Measurements from ENCODE around the gene TMEM63B. TPM values are rescaled to one million over a fixed set of nuclear protein-coding genes. Genes with fewer than 3 reads are reported as not detected.

The TMEM63B gene
- total and polyA plus RNA-seq, 9 of the 15 experiments (the other 6 are each of a cell fraction or from before 2014, with no cell fraction given) = 0.14 to 39.4 (median 14.4) TPM

DNA sequence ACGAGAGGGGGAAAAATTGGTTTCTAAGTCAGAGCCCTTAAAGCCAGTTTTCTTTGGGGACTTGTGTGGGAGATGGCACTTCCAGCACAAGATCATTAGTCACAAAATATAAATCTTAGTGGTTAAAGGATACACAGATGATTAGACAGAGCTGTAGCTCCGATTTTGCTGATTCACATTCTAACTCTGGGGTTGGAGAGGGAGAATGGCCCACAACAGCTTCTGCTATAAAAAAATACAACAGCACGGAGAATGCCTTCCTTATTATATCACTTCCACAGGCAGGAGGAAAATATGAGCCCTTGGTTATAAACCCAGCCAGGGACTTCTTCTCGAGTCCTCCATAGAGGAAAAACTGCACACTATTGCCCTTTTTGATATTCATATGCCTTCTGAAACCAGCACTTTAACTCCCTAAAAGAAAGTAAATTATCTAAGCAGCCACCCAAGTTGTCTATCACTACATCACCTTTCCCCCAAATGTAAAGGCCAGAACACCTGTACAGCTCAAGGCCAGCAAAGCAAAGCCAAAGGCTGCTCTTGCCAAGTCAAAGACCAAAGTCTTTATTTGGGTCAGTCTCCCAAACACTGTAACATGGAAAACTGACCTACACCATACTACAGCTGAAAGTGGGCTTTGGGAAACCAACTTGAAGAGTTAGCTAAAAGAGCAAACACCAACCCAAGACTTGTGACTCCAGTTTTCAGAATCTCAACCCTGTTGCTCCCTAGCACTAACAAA is 10.5 kb upstream of the TMEM63B start:
- ChIA-PET POLR2A (interaction anchor here (0.7 to 2.0 kb wide), 10 partner anchors 7 to 146 kb away, joined by 3 to 6 read pairs (median 4); partner anchors contain the start of gene HSP90AB1), CTCF (ENCODE audit: low intra/inter-chr PET ratio) (no interaction called here)
- H3K36me3 ChIP-seq (ENCODE audit: control insufficient read depth, insufficient read depth, low read length) = peaks cover 86% of the 10 kb centered on the region
- H3K4me2 ChIP-seq (ENCODE audit: insufficient read depth, low read length) = no peak overlapping the region
- in situ Hi-C loops (cut with MboI) = no loop called here
- peaks cover 80% of the 10 kb centered on the region for H3K79me2 ChIP-seq (ENCODE audit: control insufficient read depth, insufficient read depth, low read length)
- FAIRE-seq (no peak), ATAC-seq (0 out of 3 replicates have a peak, but pooled peaks have one; percentile 8), DNase-seq (ENCODE audit: extremely low read depth in 1 of 4, low spot score in 3 of 4) (peak in 1 of 4 experiments; percentile 27)
- H3K9me3 ChIP-seq (replicated peaks; ENCODE audit: control insufficient read depth, insufficient read depth, low read depth, low read length) = no peaks in the 10 kb centered on the region
- peaks cover 52% of the 10 kb centered on the region for H4K20me1 ChIP-seq (replicated peaks; ENCODE audit: control insufficient read depth, insufficient read depth, low read length)
- H3K9ac ChIP-seq (ENCODE audit: insufficient read depth in 1 of 2, low read depth in 2 of 2, low read length in 2 of 2) = peak overlapping the region; percentile 11 to 27; a peak in 1 of 4 replicates
- H3K9me1 ChIP-seq (ENCODE audit: control insufficient read depth, insufficient read depth, low read length) = peaks cover 8% of the 10 kb centered on the region
- no peak overlapping the region for H2AFZ ChIP-seq (ENCODE audit: low read depth, low read length)
- H3K4me3 ChIP-seq = no peak overlapping the region
- peak overlapping the region; percentile 19; the same call in 2 of the 3 replicates for H3K27ac ChIP-seq (ENCODE audit: extremely low read depth, low read depth, low read length)
- no TSS peak for BruUV-seq (replicated peaks)
- intact Hi-C loops (cut with micrococcal nuclease) = loop anchor here (5.0 kb wide), 1 partner anchor 35 kb away; no protein-coding TSS in a partner anchor
- no peaks in the 10 kb centered on the region for H3K27me3 ChIP-seq (ENCODE audit: control insufficient read depth in 2 of 2, insufficient read depth in 2 of 2, low read length in 2 of 2)
- H3K4me1 ChIP-seq (replicated peaks in 1 of 2; ENCODE audit: control insufficient read depth in 2 of 2, insufficient read depth in 2 of 2, low read length in 2 of 2) = peaks cover 33 to 54% of the 10 kb centered on the region in 2 experiments
- WGBS (ENCODE audit: insufficient coverage, low coverage, missing lambda C conversion rate) = 43% methylated on average over 4 of the region's 4 CpGs
- no peak for TF ChIP-seq MED1 (CRISPR knock-in tag; IDR thresholded peaks at IDR 0.05; ENCODE audit: borderline replicate concordance)
- TF ChIP-seq ETV1 (tag; conservative IDR thresholded peaks at IDR 0.05; ENCODE audit: low read depth) = no peak
- 0 out of 2 replicates have a peak, but pooled peaks have one; percentile 42 for TF ChIP-seq SMARCA4 (IDR thresholded peaks at IDR 0.05)
- TF ChIP-seq, protein P1, sequence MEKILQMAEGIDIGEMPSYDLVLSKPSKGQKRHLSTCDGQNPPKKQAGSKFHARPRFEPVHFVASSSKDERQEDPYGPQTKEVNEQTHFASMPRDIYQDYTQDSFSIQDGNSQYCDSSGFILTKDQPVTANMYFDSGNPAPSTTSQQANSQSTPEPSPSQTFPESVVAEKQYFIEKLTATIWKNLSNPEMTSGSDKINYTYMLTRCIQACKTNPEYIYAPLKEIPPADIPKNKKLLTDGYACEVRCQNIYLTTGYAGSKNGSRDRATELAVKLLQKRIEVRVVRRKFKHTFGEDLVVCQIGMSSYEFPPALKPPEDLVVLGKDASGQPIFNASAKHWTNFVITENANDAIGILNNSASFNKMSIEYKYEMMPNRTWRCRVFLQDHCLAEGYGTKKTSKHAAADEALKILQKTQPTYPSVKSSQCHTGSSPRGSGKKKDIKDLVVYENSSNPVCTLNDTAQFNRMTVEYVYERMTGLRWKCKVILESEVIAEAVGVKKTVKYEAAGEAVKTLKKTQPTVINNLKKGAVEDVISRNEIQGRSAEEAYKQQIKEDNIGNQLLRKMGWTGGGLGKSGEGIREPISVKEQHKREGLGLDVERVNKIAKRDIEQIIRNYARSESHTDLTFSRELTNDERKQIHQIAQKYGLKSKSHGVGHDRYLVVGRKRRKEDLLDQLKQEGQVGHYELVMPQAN (IDR thresholded peaks at IDR 0.05; ENCODE audit: borderline replicate concordance) = no peak
- TF ChIP-seq NFE2 (IDR thresholded peaks at IDR 0.05; ENCODE audit: low read depth) = peak; percentile 85
- peak; percentile 83 for TF ChIP-seq C11orf30 (IDR thresholded peaks at IDR 0.05; ENCODE audit: low read depth)
- TF ChIP-seq, protein P2, sequence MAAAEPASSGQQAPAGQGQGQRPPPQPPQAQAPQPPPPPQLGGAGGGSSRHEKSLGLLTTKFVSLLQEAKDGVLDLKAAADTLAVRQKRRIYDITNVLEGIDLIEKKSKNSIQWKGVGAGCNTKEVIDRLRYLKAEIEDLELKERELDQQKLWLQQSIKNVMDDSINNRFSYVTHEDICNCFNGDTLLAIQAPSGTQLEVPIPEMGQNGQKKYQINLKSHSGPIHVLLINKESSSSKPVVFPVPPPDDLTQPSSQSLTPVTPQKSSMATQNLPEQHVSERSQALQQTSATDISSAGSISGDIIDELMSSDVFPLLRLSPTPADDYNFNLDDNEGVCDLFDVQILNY (CRISPR knock-in tag; IDR thresholded peaks at IDR 0.05) = no peak
- TF ChIP-seq ZBTB7A (IDR thresholded peaks at IDR 0.05; ENCODE audit: borderline replicate concordance, control insufficient read depth, low read depth, low read length) = no peak
- TF ChIP-seq, protein P3, sequence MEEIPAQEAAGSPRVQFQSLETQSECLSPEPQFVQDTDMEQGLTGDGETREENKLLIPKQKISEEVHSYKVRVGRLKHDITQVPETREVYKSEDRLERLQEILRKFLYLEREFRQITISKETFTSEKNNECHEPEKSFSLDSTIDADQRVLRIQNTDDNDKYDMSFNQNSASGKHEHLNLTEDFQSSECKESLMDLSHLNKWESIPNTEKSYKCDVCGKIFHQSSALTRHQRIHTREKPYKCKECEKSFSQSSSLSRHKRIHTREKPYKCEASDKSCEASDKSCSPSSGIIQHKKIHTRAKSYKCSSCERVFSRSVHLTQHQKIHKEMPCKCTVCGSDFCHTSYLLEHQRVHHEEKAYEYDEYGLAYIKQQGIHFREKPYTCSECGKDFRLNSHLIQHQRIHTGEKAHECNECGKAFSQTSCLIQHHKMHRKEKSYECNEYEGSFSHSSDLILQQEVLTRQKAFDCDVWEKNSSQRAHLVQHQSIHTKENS (CRISPR knock-in tag; IDR thresholded peaks at IDR 0.05) = no peak
- peak; percentile 58; the same call in 1 of the 2 replicates for TF ChIP-seq FOSL1 (tag; conservative IDR thresholded peaks at IDR 0.05)
- TF ChIP-seq TAF1 (IDR thresholded peaks at IDR 0.05; ENCODE audit: control insufficient read depth, extremely low read depth, insufficient read depth, low read length, severe bottlenecking) = no peak
- no peak for TF ChIP-seq ATF7 (IDR thresholded peaks at IDR 0.05)
- no peak for TF ChIP-seq NCOA4 (IDR thresholded peaks at IDR 0.05; ENCODE audit: partially characterized antibody)
- peak; percentile 19; the same call in 1 of the 2 replicates for TF ChIP-seq MAFF (IDR thresholded peaks at IDR 0.05; ENCODE audit: low read length)
- TF ChIP-seq SMARCC2 (IDR thresholded peaks at IDR 0.05; ENCODE audit: low read depth) = peak; percentile 59; the same call in 1 of the 2 replicates
- TF ChIP-seq FOXJ3 (CRISPR knock-in tag; IDR thresholded peaks at IDR 0.05) = no peak
- TF ChIP-seq EGR1 (conservative IDR thresholded peaks at IDR 0.05) = no peak
- TF ChIP-seq EP300 (IDR thresholded peaks at IDR 0.05; ENCODE audit: low read length) = no peak
